NCI-H526 (cell line): ENCODE measurements around the gene PCP4L1.
"Not testable (repeated sequence)": the region's sequence is repeated elsewhere in the genome, so short reads cannot be mapped to it uniquely, and the experiment has no call there.

ENCODE experiments used
- DNase-seq, 2 experiments: peaks; one replicate each; lab custom pipeline; 2025; lab: John Stamatoyannopoulos, UW

The PCP4L1 gene

DNA sequence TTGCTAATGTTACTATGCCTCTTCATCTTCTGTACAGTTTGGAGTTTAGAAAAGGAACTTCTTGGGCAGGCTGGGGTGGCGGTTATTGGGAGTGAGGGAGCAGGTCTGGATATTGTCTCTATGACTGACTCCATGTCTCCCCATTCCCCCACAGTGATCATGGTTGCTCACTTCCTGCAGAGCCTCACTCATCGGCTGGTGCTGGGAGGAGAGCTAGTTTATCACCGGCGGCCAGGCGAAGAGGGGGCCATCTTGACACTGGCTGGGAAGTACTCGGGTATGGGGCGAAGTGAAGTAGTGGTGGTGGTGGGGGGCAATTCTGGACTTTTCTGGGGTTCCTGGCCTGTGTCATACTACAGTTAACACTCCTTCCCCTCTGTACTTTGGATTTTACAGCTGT, 30.5 kb upstream of the PCP4L1 start:
- no peak for DNase-seq

DNA sequence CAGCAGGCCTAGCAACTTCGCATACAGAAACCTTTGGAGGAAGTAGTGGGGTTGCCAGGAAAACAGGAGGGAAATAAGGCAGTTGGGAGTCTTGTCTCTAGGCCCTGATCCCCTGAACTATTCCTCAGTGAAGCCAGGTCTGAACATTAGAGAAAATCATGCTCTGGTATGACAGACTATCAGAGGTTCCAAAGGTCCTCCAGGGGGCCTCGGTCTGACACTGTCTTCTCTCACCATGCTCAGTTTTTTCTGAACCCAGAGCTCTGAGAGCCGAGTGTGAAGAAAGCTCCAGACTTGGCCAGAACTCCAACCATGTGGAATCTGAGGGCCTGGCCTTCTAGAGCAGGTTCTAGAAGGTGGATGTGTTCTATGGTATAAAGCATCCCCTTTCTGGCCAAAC, 28.6 kb upstream of the PCP4L1 start:
- no peak for DNase-seq

DNA sequence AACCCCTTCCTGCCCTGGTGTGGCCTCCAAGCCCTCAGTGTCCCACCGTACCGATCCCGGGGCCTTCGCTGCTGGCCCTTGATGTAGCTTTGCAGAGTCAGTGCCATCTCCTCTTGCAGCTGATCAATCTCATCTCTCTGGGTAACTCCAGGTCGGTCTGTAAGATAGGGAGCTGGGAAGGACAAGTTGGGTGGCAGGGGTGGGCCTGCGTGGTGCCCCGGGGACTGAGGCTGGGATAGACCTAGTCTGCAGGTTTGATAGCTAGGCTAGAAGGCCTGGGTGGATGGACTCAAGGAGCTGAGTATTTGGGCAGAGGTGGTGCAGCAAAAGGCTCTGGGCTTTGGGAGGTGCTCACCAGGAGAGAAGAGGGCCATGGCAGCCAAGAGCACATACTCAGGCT, 27.8 kb upstream of the PCP4L1 start:
- no peak for DNase-seq

GRCh38 chr1:161233102-161233501, 25.4 kb upstream of the PCP4L1 start:
- no peak for DNase-seq

DNA sequence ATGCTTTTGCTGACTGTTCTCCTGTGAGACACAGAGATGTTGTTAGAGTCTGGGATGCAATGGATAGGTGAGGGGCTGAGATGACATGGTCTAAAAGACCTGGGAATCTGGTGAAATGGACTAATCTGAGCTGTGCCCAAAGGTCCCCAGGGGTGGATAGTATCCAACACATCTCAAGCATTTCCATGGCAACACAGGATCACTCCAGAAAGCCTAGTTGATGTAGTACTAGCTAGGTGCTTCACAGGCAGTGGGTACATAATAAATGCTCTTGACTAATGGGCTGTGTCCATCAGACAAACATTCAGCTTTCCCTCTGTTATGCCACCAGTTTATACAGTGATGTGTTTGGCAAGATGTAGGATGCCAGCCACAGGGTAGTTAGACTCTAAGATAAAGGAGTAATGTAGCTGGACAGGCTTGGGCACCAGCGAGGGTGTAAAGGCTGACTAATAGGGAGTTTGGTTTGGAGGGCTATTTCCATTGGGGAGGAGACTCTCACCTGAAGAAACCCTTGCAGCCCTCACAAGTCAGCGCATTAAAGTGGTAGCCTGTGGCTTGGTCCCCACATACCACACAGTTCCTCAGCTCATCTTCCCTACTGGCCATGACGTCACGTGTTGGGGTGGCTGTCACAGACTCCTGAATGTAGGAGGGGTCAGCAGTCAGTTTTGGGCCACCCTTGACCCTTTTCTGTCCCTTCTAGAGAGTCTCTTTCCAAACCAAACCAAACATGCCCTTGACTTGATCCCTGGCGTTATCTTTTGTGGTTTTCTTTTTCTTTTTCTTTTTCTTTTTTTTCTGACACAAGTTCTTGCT, 22.4 kb upstream of the PCP4L1 start:
- DNase-seq, result no peak

DNA sequence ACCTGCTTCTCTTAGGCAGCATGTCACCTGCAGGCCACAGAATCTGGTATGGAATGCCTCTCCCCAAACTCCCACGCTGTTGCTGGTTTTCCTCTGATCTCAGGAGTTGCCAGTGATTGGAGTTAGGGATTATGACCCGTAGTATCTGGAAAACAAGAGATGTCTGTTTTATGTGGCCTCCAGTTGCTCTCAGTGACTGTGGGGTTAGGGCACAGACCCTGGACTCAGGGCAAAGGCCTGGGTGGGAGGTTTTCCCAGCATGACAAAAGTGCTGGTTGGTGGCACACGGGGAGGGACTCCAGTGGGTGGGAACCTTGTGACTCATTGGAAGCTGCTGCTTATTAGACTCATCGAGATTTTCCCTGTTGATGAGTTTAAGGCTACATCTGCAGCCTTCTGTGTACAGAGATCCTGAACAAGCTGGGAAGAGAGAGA, 20.5 kb upstream of the PCP4L1 start, which contains the start of gene NR1I3:
TSS of gene NR1I3 (minus strand) at position 165 of the 435 bp plus-strand sequence. CDS start 1,638 bp downstream, outside the sequence.
- no peak for DNase-seq

DNA sequence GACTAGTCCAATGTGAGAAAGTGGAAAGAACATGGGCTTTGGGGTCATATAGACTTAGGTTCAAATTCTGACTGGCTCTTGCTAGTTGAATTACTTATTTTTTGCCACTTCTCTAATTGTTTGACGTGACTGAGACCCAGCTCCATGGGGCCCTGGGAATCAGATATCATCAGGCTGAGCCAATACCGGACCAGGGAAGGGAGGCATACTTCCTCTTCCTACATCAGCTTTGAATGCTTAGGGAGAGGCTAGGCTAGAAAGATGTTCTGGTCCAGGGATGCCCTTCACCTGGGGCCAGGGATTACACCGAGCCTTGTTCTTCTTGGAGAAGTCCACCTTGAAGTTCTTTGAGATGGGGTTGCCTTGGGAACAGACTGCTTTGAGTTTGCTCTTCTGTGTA, 16.9 kb upstream of the PCP4L1 start:
- no peak for DNase-seq

- DNase-seq, result no peak
These were observed 16.2 kb upstream of the PCP4L1 start for GRCh38 chr1:161242313-161242712.

DNA sequence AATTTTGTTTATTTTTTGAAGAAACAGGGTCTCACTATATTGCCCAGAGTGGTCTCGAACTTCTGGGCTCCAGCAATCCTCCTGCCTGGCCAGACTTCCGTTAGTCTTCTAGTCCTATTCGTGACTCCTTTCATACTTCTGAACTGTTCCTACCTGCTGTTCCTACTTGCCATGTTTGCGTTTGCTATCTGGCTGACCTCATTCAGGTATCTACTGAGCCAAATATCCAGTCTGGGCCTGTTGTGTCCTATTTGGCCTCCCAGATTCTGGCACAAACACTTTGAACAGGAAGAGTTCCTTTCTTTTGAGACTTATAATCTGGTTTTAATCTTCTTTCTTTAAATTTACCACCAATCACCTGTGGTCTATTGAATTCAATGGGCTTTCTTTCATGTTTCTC, 13.7 kb upstream of the PCP4L1 start:
- DNase-seq, result no peak

DNA sequence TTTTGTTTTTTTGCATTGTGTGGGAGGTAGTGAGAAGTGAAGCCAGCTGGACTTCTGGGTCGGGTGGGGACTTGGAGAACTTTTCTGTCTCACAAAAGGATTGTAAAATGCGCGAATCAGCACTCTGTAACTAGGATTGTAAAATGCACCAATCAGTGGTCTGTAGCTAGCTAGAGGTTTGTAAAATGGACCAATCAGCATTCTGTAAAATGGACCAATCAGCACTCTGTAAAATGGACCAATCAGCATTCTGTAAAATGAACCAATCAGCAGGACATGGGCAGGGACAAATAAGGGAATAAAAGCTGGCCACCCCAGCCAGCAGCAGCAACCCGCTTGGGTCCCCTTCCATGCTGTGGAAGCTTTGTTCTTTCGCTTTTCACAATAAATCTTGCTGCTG, 8.4 kb upstream of the PCP4L1 start:
- not testable (repeated sequence) for DNase-seq

DNA sequence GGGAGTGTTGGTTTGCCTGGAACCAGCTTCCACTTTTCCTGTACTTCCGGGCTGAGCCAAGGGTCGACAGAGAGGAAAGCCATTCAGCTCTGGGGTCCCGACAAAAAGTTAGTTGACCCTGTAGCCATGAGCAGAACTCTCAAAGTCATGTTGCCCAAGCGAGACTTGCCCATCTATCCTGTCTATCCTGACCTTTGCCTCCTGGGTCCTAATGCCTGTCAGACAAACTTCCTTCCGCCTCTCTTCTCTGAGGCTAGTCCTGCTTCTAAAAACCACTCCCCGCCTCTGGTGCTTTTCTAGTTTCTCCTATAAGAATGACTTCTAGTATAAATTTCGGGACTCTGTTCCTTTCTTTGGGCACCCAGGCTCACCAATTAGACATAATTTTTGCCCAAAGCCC, 7.7 kb upstream of the PCP4L1 start:
- DNase-seq, result no peak

GRCh38 chr1:161251579-161251978, 7.0 kb upstream of the PCP4L1 start:
- DNase-seq, result no peak

DNA sequence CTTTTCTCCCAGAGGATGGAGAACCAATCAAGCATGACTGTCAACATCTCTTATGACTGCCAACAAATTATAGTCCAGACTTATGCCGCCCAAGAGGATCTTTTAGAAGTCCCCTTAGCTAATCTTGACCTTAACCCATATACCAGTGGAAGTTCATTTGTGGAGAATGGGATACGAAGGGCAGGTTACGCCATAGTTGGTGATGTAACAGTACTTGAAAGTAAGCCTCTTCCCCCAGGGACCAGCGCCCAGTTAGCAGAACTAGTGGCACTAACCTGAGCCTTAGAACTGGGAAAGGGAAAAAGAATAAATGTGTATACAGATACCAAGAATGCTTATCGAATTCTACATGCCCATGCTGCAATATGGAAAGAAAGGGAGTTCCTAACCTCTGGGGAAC, 3.2 kb upstream of the PCP4L1 start:
- not testable (repeated sequence) for DNase-seq

DNA sequence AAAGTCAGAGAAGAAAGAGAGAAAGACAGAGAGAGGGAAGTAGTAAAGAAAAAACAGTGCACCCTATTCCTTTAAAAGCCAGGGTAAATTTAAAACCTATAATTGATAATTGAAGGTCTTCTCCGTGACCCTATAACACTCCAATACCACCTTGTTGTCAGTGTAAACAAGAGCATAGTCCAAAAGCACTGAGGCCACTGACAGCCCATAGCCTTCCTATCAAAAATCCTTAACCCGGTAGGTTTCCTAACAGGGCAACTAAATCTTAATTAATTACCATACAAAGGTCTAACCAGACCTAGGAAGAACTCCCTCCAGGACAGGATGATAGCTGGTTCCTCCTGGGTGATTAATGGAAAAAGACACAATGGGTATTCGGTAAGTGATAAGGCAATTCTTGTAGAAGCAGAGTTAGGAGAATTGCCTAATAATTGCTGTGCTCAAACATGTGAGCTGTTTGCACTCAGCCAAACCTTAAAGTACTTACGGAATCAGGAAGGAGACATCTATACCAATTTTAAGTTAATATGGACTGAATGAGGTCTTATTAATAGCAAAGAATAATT, 2.5 kb upstream of the PCP4L1 start:
- not testable (repeated sequence) for DNase-seq

GRCh38 chr1:161257109-161257508, 1.4 kb upstream of the PCP4L1 start:
- not testable (repeated sequence) for DNase-seq

GRCh38 chr1:161259345-161259702, 779 bp downstream of the PCP4L1 start:
- DNase-seq, result no peak

GRCh38 chr1:161259765-161260164, 1.2 kb downstream of the PCP4L1 start:
- no peak for DNase-seq

GRCh38 chr1:161260376-161261260, 2.1 kb downstream of the PCP4L1 start:
- peak in 1 of 2 experiments; percentile 48 for DNase-seq

DNA sequence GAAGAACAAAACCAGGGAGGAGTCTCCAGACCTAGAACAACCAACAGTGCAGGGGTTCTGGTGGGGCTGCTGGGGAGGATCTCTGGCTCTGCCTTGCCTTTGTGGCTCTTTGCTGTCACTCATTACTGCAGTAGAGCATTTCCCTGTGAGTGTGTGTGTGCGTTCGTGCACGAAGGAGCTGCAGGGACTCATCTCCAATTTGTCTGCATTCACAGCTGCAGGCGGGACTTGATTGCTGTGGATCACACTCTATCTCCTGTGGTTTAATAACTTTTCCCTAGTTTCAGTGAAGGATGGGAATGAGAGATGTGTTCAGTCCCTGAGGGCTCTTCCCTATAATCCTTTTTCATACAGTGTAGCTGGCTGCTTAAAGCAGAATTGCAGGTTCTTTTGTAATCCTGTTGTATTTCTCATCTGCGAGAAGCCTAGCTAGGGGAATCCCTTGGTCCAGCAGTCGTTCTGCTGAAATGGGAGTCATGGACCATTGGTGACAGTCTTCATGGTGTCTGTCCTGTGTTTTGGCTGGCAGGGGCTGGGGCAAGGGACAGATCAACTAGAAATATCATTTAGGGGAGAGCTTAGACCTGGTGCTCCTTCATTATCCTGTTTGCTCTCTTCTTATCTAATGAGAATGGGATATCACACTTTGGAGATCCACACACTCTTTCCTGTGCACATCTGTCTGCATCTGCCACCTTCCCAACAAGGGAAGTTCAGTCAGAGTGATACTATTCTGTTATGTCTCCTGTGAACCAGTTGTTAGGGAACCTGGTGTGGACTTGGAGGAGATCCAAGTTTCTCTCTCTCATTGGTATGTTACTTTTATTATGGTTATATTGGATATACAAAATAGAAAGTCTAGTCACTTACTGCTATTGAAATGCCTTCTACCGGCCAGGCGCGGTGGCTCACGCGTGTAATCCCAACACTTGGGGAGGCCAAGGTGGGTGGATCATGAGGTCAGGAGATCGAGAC, 3.0 kb downstream of the PCP4L1 start:
- DNase-seq, result peak in 1 of 2 experiments; percentile 28

- DNase-seq, result no peak
These were observed 6.8 kb downstream of the PCP4L1 start for GRCh38 chr1:161265305-161265704.

DNA sequence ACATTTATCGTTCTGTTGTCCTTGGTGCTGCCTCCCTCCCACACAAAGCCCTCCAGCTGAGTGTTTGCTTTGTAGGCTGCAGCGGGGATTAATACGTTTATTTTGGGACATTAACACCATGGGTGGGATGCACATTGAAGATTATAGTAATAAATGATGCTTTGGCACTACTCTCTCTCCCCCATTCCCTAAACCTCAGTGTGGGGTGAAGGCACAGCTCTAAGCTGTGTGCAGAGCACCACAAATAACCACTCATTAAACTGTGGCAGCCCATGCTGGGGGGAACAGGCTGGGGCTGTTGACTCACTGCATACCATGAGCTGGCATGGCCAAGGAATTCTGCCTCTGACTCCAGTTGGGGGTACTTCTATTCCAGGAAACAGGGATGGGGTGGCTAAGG, 7.7 kb downstream of the PCP4L1 start:
- no peak for DNase-seq
